WTC11 (cell line): Measurements from ENCODE around the gene ZMYND8. TPM values are rescaled to one million over a fixed set of nuclear protein-coding genes. Genes with fewer than 3 reads are reported as not detected.

ENCODE experiments used
- ATAC-seq: fragments of 200-7000 bp; cut with Tn5 transposase; 2 replicates; pipeline ENCODE4 v1.10.0; 2021; ENCODE audit warnings: mild to moderate bottlenecking, moderate library complexity
- CTCF ChIA-PET: fragments of 300-600 bp; sonication (Branson Sonifier 250); formaldehyde crosslinking; loops from one replicate; lab custom pipeline; 2021; ENCODE audit warnings: antibody characterized with exemption; lab: Charles Lee
- POLR2A ChIA-PET: fragments of 350-600 bp; sonication (Branson Sonifier 250); formaldehyde crosslinking; loops from one replicate; lab custom pipeline; 2021; ENCODE audit warnings: antibody characterized with exemption; lab: Charles Lee
- DNase-seq: peaks from one replicate; pipeline ENCODE4 v3.0.0; 2021; ENCODE audit warnings: low spot score
- H3K27ac Mint-ChIP-seq: 2 replicates; pipeline ENCODE4 v1.8.0; 2021; ENCODE audit warnings: mixed read lengths
- H3K27me3 Mint-ChIP-seq: 2 replicates; pipeline ENCODE4 v1.8.0; 2021; ENCODE audit warnings: low read depth, mild to moderate bottlenecking, moderate library complexity, mixed read lengths
- H3K36me3 Mint-ChIP-seq: 2 replicates; pipeline ENCODE4 v1.8.0; 2021; ENCODE audit warnings: mixed read lengths
- H3K4me1 Mint-ChIP-seq: 2 replicates; pipeline ENCODE4 v1.8.0; 2022; ENCODE audit warnings: mixed read lengths
- H3K4me3 Mint-ChIP-seq: 2 replicates; pipeline ENCODE4 v1.8.0; 2021; ENCODE audit warnings: mild to moderate bottlenecking, moderate library complexity, mixed read lengths
- H3K9me3 Mint-ChIP-seq: 2 replicates; pipeline ENCODE4 v1.8.0; 2021; ENCODE audit warnings: mixed read lengths
- ATF2 ChIP-seq: sonication (generic); formaldehyde crosslinking; IDR thresholded peaks from 2 replicates; pipeline ENCODE4 v1.8.1; 2022; ENCODE audit warnings: low read depth, missing genetic modification reagents, borderline replicate concordance
- E2F4 ChIP-seq: sonication (generic); formaldehyde crosslinking; IDR thresholded peaks from 2 replicates; pipeline ENCODE4 v1.8.1; 2022; ENCODE audit warnings: low read depth, mild to moderate bottlenecking, moderate library complexity, missing genetic modification reagents, borderline replicate concordance
- EMX1 ChIP-seq: fragments of 250-450 bp; sonication (Bioruptor Pico); IDR thresholded peaks from 2 replicates; pipeline ENCODE4 v1.8.0; 2021; ENCODE audit warnings: mild to moderate bottlenecking
- OVOL2 ChIP-seq: fragments of 250-450 bp; sonication (Bioruptor Pico); IDR thresholded peaks from 2 replicates; pipeline ENCODE4 v1.9.0; 2021; ENCODE audit warnings: mild to moderate bottlenecking, borderline replicate concordance
- PRDM15 ChIP-seq: sonication (generic); formaldehyde crosslinking; IDR thresholded peaks from 2 replicates; pipeline ENCODE4 v1.8.0; 2022; ENCODE audit warnings: missing genetic modification reagents
- ZNF232 ChIP-seq: sonication (generic); formaldehyde crosslinking; IDR thresholded peaks from 2 replicates; pipeline ENCODE4 v1.8.0; 2022; ENCODE audit warnings: mild to moderate bottlenecking, missing genetic modification reagents
- ZNF317 ChIP-seq: sonication (generic); formaldehyde crosslinking; IDR thresholded peaks from 2 replicates; pipeline ENCODE4 v1.8.1; 2023; ENCODE audit warnings: low read depth, mild to moderate bottlenecking, moderate library complexity, missing genetic modification reagents, borderline replicate concordance
- ZNF671 ChIP-seq: fragments of 250-450 bp; sonication (Bioruptor Pico); IDR thresholded peaks from 2 replicates; pipeline ENCODE4 v1.8.0; 2021; ENCODE audit warnings: mild to moderate bottlenecking
- total RNA-seq: library from RNA; stranded (reverse); gene quantifications from 3 replicates; pipeline ENCODE4 v1.2.3, GENCODE V29; 2021
- TF ChIP-seq, protein P1 (sequence below): sonication (generic); formaldehyde crosslinking; IDR thresholded peaks from 2 replicates; pipeline ENCODE4 v1.8.1; 2022; ENCODE audit warnings: mild to moderate bottlenecking, moderate library complexity, missing genetic modification reagents
- TF ChIP-seq, protein P2 (sequence below): sonication (generic); formaldehyde crosslinking; IDR thresholded peaks from 2 replicates; pipeline ENCODE4 v1.8.0; 2022; ENCODE audit warnings: mild to moderate bottlenecking, missing genetic modification reagents
- TF ChIP-seq, protein P3 (sequence below): sonication (generic); formaldehyde crosslinking; IDR thresholded peaks from 2 replicates; pipeline ENCODE4 v1.8.0; 2022; ENCODE audit warnings: mild to moderate bottlenecking, missing genetic modification reagents

ZMYND8 gene
- total RNA-seq, 1 experiment from 2014 or later, result 114 TPM

DNA sequence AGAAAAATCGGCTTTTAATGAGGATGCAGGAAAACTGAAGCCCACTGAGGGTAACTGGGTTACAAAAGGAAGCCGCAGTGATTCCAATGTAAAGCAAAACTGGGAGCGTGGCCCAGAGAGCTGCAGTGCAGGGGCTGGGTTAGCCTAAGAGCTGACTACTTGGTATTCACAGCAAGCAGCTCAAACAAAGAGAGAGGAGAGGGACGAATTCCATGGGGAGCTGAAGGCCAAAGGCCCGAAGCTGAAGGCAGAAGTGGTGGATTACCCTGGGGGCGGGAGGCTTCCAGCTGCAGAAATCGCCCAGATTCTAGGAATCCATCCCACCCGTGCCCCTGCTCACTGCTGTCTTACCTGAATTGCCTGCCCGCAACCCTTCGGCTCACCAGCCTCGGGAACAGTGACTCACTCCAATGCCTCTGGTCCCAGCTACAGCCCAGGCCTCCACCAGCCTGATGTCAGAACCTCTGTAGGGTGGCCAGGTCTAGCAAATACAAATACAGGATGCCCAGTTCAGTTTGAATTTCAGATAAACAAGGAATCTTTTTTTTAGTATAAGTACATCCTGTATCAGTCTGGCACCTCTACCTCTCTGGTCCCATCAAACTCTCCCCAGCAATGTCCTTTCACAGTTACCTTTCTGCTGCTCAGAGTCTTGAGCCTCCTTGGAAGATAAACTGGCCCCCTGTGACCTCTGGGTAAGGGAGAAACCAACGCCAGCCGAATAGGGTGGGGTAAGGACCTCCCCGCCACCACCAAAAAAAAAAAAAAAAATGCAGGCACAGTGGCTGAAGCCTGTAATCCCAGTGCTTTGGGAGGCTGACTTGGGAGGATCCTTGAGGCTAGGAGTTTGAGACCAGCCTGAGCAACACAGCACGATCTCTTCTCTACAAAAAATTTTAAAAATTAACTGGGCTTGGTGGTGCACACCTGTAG lies 14.6 kb upstream of the ZMYND8 start:
- H3K27ac Mint-ChIP-seq, result peak overlapping the region; percentile 88

More for the DNA sequence above, 14.6 kb upstream of the ZMYND8 start:
- ATAC-seq, result peak; percentile 56
- Mint-ChIP-seq H3K4me3 (no peak overlapping the region), H3K9me3 (no peaks in the 10 kb centered on the region), H3K36me3 (peaks cover 12% of the 10 kb centered on the region), H3K27me3 (no peaks in the 10 kb centered on the region), H3K4me1 (peaks cover 54% of the 10 kb centered on the region)
- ChIA-PET POLR2A (interaction anchor here (0.9 to 1.6 kb wide), 7 partner anchors 9 to 96 kb away, joined by 3 to 6 read pairs (median 5); partner anchors contain the start of gene ZMYND8), CTCF (interaction anchor here (0.7 to 6.7 kb wide), 8 partner anchors 11 to 165 kb away, joined by 3 to 74 read pairs (median 4); no protein-coding TSS in a partner anchor)
- peak; percentile 41 for DNase-seq
- TF ChIP-seq PRDM15 (no peak), ZNF317 (no peak), OVOL2 (CRISPR knock-in tag) (no peak), ZNF232 (CRISPR knock-in tag) (no peak), EMX1 (CRISPR knock-in tag) (no peak), ATF2 (no peak), ZNF671 (CRISPR knock-in tag) (no peak), E2F4 (CRISPR knock-in tag) (no peak)
- TF ChIP-seq, protein P1, sequence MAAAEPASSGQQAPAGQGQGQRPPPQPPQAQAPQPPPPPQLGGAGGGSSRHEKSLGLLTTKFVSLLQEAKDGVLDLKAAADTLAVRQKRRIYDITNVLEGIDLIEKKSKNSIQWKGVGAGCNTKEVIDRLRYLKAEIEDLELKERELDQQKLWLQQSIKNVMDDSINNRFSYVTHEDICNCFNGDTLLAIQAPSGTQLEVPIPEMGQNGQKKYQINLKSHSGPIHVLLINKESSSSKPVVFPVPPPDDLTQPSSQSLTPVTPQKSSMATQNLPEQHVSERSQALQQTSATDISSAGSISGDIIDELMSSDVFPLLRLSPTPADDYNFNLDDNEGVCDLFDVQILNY (CRISPR knock-in tag), result no peak
- TF ChIP-seq, protein P2, sequence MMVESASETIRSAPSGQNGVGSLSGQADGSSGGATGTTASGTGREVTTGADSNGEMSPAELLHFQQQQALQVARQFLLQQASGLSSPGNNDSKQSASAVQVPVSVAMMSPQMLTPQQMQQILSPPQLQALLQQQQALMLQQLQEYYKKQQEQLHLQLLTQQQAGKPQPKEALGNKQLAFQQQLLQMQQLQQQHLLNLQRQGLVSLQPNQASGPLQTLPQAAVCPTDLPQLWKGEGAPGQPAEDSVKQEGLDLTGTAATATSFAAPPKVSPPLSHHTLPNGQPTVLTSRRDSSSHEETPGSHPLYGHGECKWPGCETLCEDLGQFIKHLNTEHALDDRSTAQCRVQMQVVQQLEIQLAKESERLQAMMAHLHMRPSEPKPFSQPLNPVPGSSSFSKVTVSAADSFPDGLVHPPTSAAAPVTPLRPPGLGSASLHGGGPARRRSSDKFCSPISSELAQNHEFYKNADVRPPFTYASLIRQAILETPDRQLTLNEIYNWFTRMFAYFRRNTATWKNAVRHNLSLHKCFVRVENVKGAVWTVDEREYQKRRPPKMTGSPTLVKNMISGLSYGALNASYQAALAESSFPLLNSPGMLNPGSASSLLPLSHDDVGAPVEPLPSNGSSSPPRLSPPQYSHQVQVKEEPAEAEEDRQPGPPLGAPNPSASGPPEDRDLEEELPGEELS, result no peak
- TF ChIP-seq, protein P3, sequence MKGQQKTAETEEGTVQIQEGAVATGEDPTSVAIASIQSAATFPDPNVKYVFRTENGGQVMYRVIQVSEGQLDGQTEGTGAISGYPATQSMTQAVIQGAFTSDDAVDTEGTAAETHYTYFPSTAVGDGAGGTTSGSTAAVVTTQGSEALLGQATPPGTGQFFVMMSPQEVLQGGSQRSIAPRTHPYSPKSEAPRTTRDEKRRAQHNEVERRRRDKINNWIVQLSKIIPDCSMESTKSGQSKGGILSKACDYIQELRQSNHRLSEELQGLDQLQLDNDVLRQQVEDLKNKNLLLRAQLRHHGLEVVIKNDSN, result no peak
